D721Med (cell line): Measurements from ENCODE around the gene MYO1B.
"Not testable (repeated sequence)": the region's sequence is repeated elsewhere in the genome, so short reads cannot be mapped to it uniquely, and the experiment has no call there.

ENCODE experiments used
- DNase-seq: peaks from one replicate; pipeline ENCODE4 v3.0.0; 2011; ENCODE audit warnings: low spot score; ENCODE audit not compliant: insufficient read length
- FAIRE-seq: peaks from 2 replicates; lab custom pipeline; 2011; peaks lifted over from hg19 to GRCh38; lab: Jason Lieb, UNC
- CTCF ChIP-seq: IDR thresholded peaks from 2 replicates; pipeline ENCODE4 v1.5.1; 2012; ENCODE audit warnings: mild to moderate bottlenecking, control low read depth; ENCODE audit not compliant: insufficient read depth; ENCODE audit errors: missing control alignments

MYO1B gene

DNA sequence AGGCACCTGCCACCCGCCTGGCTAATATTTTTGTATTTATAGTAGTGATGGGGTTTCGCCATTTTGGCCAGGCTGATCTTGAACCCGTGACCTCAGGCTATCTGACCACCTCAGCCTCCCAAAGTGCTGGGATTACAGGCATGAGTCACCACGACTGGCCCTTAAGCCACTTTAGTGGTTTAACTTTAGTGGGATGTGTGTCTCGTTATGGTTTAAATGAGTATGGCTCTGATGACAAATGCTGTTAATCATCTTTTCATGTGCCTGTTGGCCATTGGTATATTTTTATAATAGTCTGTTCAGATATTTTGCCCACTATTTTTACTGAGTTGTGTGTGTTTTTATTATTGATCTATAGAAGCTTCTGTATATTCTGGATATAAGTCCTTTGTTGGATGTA, 205.9 kb downstream of the MYO1B start:
- no peak for TF ChIP-seq CTCF
- FAIRE-seq (no peak), DNase-seq (no peak)

DNA sequence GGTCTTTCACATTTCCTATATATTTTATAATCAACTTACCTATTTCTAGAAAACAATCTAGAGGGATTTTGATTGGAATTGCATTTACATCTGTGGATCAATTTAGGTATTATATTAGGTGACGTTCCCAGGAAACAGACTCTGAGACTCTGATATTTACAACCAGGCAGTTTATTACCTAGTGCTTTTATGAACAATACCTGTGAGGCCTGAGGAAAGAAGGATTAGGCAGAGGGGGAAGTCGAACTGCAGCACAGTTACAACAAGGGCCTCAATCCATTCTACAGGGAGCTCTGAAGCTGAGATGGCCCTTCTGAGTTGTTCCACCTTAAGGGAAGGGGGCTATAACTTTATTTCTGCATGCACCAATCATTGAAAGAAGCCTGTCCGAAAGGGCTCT, 206.9 kb downstream of the MYO1B start:
- TF ChIP-seq CTCF: no peak
- FAIRE-seq (no peak), DNase-seq (no peak)

DNA sequence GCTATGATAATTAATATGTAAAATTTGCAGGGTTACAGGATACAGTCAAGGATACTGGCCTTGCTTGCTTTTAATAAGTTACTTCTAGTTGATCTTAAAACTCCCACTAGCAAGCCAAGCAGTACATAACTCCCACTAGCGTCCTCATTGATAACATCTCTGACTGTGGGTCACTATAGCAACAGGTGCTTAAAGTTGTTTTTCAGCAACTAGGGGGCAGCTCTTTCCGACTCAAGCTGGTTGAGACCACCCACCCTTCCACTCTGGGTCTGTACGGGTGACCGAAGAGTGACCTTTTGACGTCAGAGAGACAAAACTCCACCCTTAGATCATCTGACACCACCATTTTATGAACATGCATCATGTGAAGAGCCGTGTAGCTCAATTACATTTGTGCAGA, 208.6 kb downstream of the MYO1B start:
- no peak for FAIRE-seq
- DNase-seq: no peak
- TF ChIP-seq CTCF: no peak

GRCh38 chr2:191456506-191456905, 211.3 kb downstream of the MYO1B start:
- FAIRE-seq, DNase-seq: not testable (repeated sequence)

GRCh38 chr2:191459158-191459557, 214.0 kb downstream of the MYO1B start:
- TF ChIP-seq CTCF: no peak
- DNase-seq (no peak), FAIRE-seq (peak; percentile 68)

DNA sequence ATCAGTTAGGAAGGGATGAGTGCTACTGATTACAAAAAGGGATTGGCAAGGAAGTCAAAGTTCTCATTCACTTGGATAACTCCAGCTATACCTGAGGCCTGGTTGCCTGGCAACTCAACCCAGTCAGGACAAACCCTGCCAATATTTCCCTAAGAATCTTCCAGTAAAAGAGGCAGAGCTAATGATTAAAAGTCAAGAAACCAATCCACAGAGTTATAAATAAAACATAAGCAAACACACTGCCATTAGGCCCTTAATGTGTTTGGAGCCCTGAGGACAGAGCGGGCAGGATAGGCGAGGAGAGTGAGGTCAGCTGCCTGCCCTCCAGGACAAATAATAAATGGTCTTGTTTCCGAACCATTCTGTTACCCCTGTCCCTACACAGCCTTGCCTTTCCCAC, 217.2 kb downstream of the MYO1B start:
- TF ChIP-seq CTCF: no peak
- FAIRE-seq (no peak), DNase-seq (no peak)

DNA sequence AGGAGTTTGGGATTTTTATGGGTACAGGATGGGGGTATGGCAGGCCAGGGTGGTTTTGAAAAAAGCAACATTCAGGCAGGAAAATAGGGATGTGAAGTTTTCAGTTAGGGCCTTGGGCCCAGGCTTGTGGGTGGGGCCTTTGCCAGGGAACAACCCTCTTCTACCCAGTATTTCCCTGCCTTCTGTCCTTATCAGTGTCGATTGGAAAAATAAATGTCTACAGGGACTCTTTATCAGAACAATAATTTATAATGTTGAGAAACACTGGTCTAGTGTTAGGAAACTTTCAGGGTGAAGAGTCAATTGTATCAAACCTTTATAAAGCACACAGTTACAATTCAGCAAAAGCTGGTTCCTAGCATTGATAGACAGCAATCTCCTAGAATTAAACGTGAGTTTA, 218.6 kb downstream of the MYO1B start:
- DNase-seq: no peak
- no peak for FAIRE-seq
- TF ChIP-seq CTCF: no peak
